ENCODE measurements around the gene TRIM41.
"Not testable (repeated sequence)": the region's sequence is repeated elsewhere in the genome, so short reads cannot be mapped to it uniquely, and the experiment has no call there.

The TRIM41 gene

GRCh38 chr5:181223058-181223728, at the start of gene TRIM41:
TSS of gene TRIM41 (plus strand) at chr5:181223281. CDS start at chr5:181224000, 719 bp downstream.
- DNase-seq (ENCODE audit: low read depth in 4 of 4, low spot score in 1 of 4) = peak; percentile 87 to 97 (median 94)

- peak; percentile 31 to 74 (median 65) for DNase-seq (ENCODE audit: low read depth in 4 of 4, low spot score in 1 of 4)
Observed at GRCh38 chr5:181173420-181174342, 49.4 kb upstream of the TRIM41 start.

GRCh38 chr5:181176254-181176952, 46.7 kb upstream of the TRIM41 start:
- DNase-seq (ENCODE audit: low read depth in 4 of 4, low spot score in 1 of 4) = no peak

- DNase-seq (ENCODE audit: low read depth in 4 of 4, low spot score in 1 of 4) = not testable (repeated sequence)
Observed at GRCh38 chr5:181177559-181177958, 45.5 kb upstream of the TRIM41 start.

GRCh38 chr5:181181650-181182565, 41.2 kb upstream of the TRIM41 start:
- peak in 1 of 4 experiments; percentile 29 for DNase-seq (ENCODE audit: low read depth in 4 of 4, low spot score in 1 of 4)

- DNase-seq (ENCODE audit: low read depth in 4 of 4, low spot score in 1 of 4) = no peak
Observed at GRCh38 chr5:181182651-181183050, 40.4 kb upstream of the TRIM41 start.

GRCh38 chr5:181184845-181185216, 38.2 kb upstream of the TRIM41 start:
- DNase-seq (ENCODE audit: low read depth in 4 of 4, low spot score in 1 of 4) = no peak

- no peak for DNase-seq (ENCODE audit: low read depth in 4 of 4, low spot score in 1 of 4)
Observed at GRCh38 chr5:181185560-181185959, 37.5 kb upstream of the TRIM41 start.

GRCh38 chr5:181186022-181186421, 37.1 kb upstream of the TRIM41 start:
- no peak for DNase-seq (ENCODE audit: low read depth in 4 of 4, low spot score in 1 of 4)

GRCh38 chr5:181186986-181187499, 36.0 kb upstream of the TRIM41 start:
- no peak for DNase-seq (ENCODE audit: low read depth in 4 of 4, low spot score in 1 of 4)

- peak; percentile 19 to 72 (median 56) for DNase-seq (ENCODE audit: low read depth in 4 of 4, low spot score in 1 of 4)
Observed at GRCh38 chr5:181187500-181188213, 35.4 kb upstream of the TRIM41 start.

- DNase-seq (ENCODE audit: low read depth in 4 of 4, low spot score in 1 of 4) = peak; percentile 65 to 80 (median 70)
Observed at GRCh38 chr5:181188700-181189362, 34.2 kb upstream of the TRIM41 start.

- peak in 3 of 4 experiments; percentile 24 to 41 (median 32) for DNase-seq (ENCODE audit: low read depth in 4 of 4, low spot score in 1 of 4)
Observed at GRCh38 chr5:181189363-181189961, 33.6 kb upstream of the TRIM41 start.

- DNase-seq (ENCODE audit: low read depth in 4 of 4, low spot score in 1 of 4) = no peak
Observed at GRCh38 chr5:181189962-181190710, 32.9 kb upstream of the TRIM41 start.

GRCh38 chr5:181190711-181191525, 32.2 kb upstream of the TRIM41 start:
- DNase-seq (ENCODE audit: low read depth in 4 of 4, low spot score in 1 of 4) = peak in 1 of 4 experiments; percentile 42

GRCh38 chr5:181191526-181192336, 31.4 kb upstream of the TRIM41 start:
- peak; percentile 83 to 95 (median 88) for DNase-seq (ENCODE audit: low read depth in 4 of 4, low spot score in 1 of 4)

All from stimulated activated CD4-positive, alpha-beta T cell treated with anti-CD3 and anti-CD28 coated beads, Interleukin-1b, Interleukin-23, amount 100 ng/mL, for 24 hours (primary cell).